ENCODE data around the gene CYB5B. TPM values are rescaled to one million over a fixed set of nuclear protein-coding genes. Genes with fewer than 3 reads are reported as not detected.
A peak's percentile ranks its signal among the peaks of the same experiment; 100 is the strongest.

Gene CYB5B
- total RNA-seq, 1 donor from 2014 or later, result 104 TPM

DNA sequence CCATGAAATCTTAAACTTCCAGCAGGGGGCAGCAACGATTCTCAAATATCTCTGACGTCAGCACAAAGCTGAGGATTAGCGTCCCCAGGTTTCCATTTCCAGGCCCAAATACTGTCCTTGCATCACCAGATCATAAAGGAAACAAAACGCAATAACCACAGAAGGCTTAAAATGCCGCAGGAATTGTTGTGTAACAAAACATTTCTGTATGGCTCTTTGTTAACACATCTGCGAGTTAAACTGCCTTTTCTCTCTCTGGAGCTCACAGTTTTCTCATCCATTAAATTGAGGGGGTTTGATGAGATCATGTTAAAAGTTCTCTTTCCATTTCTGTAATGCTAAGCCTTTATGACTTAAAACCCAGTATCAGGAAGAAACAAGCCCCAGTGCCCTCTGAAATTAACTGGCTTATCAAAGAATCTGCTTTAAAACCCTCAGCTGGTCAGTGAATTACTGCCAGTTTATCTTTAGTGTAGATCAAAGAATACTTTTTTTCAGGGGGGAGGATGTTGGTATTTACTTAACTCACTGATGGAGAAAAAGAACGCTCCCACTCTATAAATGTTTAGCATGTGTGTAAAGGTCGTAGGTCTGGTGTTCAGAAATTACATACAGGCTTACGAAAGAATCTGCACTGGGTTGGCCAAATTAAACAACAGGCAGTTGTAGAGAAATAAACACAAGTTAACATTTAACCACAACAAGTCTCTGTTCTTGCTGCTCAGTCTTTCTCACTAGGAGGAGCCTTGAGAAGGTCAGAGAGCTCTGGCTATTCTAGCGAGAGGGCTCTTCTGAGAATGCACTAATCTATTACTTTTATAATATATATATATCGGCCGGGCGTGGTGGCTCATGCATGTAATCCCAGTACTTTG is 28.0 kb upstream of the CYB5B start:
- H3K9me3 Mint-ChIP-seq (ENCODE audit: low read depth), result no peaks in the 10 kb centered on the region
- DNase-seq (ENCODE audit: low spot score, unreplicated experiment), result peak; percentile 55
- peak overlapping the region; percentile 20 for H3K4me3 Mint-ChIP-seq (ENCODE audit: low read depth)
- H3K27me3 Mint-ChIP-seq, result no peaks in the 10 kb centered on the region
- peak overlapping the region; percentile 98 for H3K27ac Mint-ChIP-seq
- no peaks in the 10 kb centered on the region for H3K36me3 Mint-ChIP-seq (ENCODE audit: insufficient read depth)
- TF ChIP-seq, protein P1, sequence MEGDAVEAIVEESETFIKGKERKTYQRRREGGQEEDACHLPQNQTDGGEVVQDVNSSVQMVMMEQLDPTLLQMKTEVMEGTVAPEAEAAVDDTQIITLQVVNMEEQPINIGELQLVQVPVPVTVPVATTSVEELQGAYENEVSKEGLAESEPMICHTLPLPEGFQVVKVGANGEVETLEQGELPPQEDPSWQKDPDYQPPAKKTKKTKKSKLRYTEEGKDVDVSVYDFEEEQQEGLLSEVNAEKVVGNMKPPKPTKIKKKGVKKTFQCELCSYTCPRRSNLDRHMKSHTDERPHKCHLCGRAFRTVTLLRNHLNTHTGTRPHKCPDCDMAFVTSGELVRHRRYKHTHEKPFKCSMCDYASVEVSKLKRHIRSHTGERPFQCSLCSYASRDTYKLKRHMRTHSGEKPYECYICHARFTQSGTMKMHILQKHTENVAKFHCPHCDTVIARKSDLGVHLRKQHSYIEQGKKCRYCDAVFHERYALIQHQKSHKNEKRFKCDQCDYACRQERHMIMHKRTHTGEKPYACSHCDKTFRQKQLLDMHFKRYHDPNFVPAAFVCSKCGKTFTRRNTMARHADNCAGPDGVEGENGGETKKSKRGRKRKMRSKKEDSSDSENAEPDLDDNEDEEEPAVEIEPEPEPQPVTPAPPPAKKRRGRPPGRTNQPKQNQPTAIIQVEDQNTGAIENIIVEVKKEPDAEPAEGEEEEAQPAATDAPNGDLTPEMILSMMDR (IDR thresholded peaks at IDR 0.05; ENCODE audit: unreplicated experiment), result peak; percentile 70
- peaks cover 20% of the 10 kb centered on the region for H3K4me1 Mint-ChIP-seq (ENCODE audit: low read depth)

DNA sequence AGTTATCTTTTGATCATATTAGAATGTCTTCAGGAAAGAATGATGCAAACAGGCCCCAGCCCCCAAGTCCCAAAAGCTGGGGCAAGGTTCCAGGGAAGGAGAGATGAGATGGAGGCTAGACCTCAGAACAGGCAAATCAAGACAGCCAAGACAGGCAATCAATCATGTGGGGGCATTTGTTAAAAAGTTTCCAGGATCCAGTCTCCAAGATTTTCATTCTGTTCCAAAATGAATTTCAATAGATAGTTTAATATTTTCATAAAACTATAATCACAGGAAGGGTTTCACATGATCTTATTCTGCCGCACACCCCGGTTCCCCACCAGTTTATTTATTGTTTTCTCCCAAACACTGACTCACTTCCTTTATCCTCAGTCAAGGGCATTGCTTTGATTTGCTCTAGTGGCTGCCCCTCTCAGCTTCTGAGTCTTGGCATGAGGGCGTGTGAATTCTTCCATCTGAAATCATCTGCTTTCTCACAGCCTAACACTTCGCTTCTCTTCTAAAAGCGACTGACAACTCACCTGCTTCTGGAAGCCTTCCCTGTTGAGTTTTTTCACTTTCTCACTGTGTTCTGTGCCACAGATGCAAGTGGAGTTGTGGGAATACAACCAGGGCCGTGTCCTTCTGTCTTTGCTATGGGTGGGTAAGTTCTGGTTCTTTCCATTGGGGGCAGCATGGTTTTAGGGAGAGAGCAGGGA is 26.4 kb upstream of the CYB5B start:
- DNase-seq (ENCODE audit: low spot score, unreplicated experiment), result no peak
- Mint-ChIP-seq H3K4me3 (ENCODE audit: low read depth) (peak overlapping the region; percentile 23), H3K4me1 (ENCODE audit: low read depth) (peaks cover 20% of the 10 kb centered on the region), H3K27me3 (no peaks in the 10 kb centered on the region), H3K36me3 (ENCODE audit: insufficient read depth) (no peaks in the 10 kb centered on the region), H3K27ac (peak overlapping the region; percentile 93), H3K9me3 (ENCODE audit: low read depth) (no peaks in the 10 kb centered on the region)
- TF ChIP-seq, protein P1 (IDR thresholded peaks at IDR 0.05; ENCODE audit: unreplicated experiment), result peak; percentile 63

DNA sequence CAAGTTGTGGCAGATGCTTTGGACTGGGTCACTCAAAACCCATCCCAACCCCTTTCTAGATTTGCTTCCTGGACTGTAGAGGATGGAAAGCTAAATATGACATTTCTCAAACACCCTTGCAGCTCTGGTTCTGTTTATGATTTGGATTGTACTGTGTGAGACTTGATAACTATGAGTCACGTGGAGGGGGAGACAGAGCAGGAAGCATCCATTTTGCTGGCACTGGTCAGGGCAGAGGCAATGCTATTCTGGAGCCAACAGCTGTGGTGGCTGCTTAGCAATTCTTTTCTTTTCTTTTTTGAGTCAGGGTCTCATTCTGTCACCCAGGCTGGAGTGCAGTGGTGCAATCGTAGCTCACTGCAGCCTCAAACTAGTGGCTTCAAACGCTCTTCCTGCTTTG is 25.1 kb upstream of the CYB5B start:
- H3K27ac Mint-ChIP-seq, result no peak overlapping the region
- TF ChIP-seq, protein P1 (IDR thresholded peaks at IDR 0.05; ENCODE audit: unreplicated experiment), result no peak
- H3K4me3 Mint-ChIP-seq (ENCODE audit: low read depth), result no peak overlapping the region
- H3K36me3 Mint-ChIP-seq (ENCODE audit: insufficient read depth), result no peaks in the 10 kb centered on the region
- peaks cover 25% of the 10 kb centered on the region for H3K4me1 Mint-ChIP-seq (ENCODE audit: low read depth)
- no peaks in the 10 kb centered on the region for H3K9me3 Mint-ChIP-seq (ENCODE audit: low read depth)
- no peak for DNase-seq (ENCODE audit: low spot score, unreplicated experiment)
- no peaks in the 10 kb centered on the region for H3K27me3 Mint-ChIP-seq

DNA sequence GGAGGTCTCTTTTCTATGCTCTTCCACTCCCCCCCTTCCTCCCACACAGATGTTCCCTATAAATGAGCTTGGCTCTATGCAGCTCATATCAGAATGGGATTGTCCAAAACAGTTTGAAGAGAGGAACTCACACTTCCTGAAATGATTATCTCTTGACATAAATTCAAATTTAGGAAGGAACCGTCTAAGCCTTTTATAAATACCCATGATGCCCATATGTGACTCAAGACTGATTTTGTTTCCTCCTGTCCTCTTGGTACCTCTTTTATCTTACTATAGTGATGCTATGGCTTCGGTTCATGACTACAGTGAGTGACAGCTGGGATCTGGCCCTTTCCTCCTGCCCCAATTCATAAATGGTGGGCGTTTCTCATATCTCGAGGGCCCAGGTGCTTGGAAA is 22.0 kb upstream of the CYB5B start:
- Mint-ChIP-seq H3K9me3 (ENCODE audit: low read depth) (no peaks in the 10 kb centered on the region), H3K27me3 (no peaks in the 10 kb centered on the region), H3K4me3 (ENCODE audit: low read depth) (no peak overlapping the region), H3K4me1 (ENCODE audit: low read depth) (peaks cover 16% of the 10 kb centered on the region), H3K36me3 (ENCODE audit: insufficient read depth) (no peaks in the 10 kb centered on the region), H3K27ac (no peak overlapping the region)
- TF ChIP-seq, protein P1 (IDR thresholded peaks at IDR 0.05; ENCODE audit: unreplicated experiment), result no peak
- DNase-seq (ENCODE audit: low spot score, unreplicated experiment), result no peak

DNA sequence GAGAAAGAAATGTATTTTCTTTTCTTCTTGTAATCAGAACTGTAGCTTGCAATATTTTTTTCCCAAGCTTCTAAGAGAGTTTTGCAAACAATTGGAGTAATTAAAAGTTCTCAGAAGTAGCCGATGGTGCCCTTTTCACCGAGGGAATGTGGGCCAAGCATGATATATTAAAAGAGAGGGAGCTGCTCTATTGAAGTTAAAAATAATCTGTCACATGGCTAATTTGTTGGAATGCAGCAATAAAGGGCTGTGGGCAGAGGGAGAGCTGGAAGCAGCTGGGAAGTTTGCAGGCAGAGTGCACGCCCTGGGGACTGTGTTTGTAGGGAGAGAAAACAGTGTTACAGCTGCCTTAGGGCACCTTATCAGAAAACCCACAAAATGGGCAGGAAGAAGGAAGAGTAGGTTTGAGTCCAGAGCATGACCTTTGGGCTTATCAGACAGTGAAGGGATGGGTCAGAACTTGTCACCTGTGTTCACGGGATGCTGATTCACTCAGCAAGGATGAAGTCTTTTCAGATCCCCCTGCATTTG is 20.1 kb upstream of the CYB5B start:
- TF ChIP-seq, protein P1 (IDR thresholded peaks at IDR 0.05; ENCODE audit: unreplicated experiment), result no peak
- no peaks in the 10 kb centered on the region for H3K9me3 Mint-ChIP-seq (ENCODE audit: low read depth)
- DNase-seq (ENCODE audit: low spot score, unreplicated experiment), result no peak
- H3K4me3 Mint-ChIP-seq (ENCODE audit: low read depth), result no peak overlapping the region
- H3K36me3 Mint-ChIP-seq (ENCODE audit: insufficient read depth), result no peaks in the 10 kb centered on the region
- H3K27ac Mint-ChIP-seq, result peak overlapping the region; percentile 33
- peaks cover 7% of the 10 kb centered on the region for H3K4me1 Mint-ChIP-seq (ENCODE audit: low read depth)
- no peaks in the 10 kb centered on the region for H3K27me3 Mint-ChIP-seq
